NCI-H748 treated with DMSO at 0.1 percent for 48 hours (cell line): ENCODE measurements around the gene CAVIN3.

Experiments used
- DNase-seq: peaks from one replicate; lab custom pipeline; 2025; lab: John Stamatoyannopoulos, UW

CAVIN3 gene

GRCh38 chr11:6269994-6270393 lies 50.3 kb downstream of the CAVIN3 start:
- DNase-seq, result no peak
